Mucosa of rectum (tissue), 2 donors: ENCODE data around the gene GPR152.
A peak's percentile ranks its signal among the peaks of the same experiment; 100 is the strongest.
"Not testable (repeated sequence)": the region's sequence is repeated elsewhere in the genome, so short reads cannot be mapped to it uniquely, and the experiment has no call there.

Experiments
- H3K27ac ChIP-seq, 2 donors: one replicate each; pipeline ENCODE4 v1.7.0; 2013; ENCODE audit warnings: inconsistent platforms in 2 of 2, low read depth in 2 of 2, low read length in 2 of 2
- H3K27me3 ChIP-seq, 2 donors: one replicate each; pipeline ENCODE4 v1.7.0; 2013; ENCODE audit warnings: low read length in 2 of 2; ENCODE audit not compliant: control insufficient read depth in 2 of 2, insufficient read depth in 2 of 2
- H3K36me3 ChIP-seq, 2 donors: one replicate each; pipeline ENCODE4 v1.7.0; 2013; ENCODE audit warnings: low read length in 2 of 2; ENCODE audit not compliant: control insufficient read depth in 2 of 2, insufficient read depth in 2 of 2
- H3K4me1 ChIP-seq, 2 donors: one replicate each; pipeline ENCODE4 v1.7.0; 2013; ENCODE audit warnings: low read length in 2 of 2, mild to moderate bottlenecking in 1 of 2; ENCODE audit not compliant: control insufficient read depth in 2 of 2, insufficient read depth in 2 of 2
- H3K4me3 ChIP-seq, 2 donors: one replicate each; pipeline ENCODE4 v1.7.0; 2013; ENCODE audit warnings: low read length in 2 of 2
- H3K9ac ChIP-seq, 2 donors: one replicate each; pipeline ENCODE4 v1.7.0; 2013; ENCODE audit warnings: low read length in 2 of 2, low read depth in 1 of 2, mild to moderate bottlenecking in 1 of 2
- H3K9me3 ChIP-seq, 2 donors: one replicate each; pipeline ENCODE4 v1.7.0; 2013; ENCODE audit warnings: low read length in 2 of 2; ENCODE audit not compliant: control insufficient read depth in 2 of 2
- donor health status: healthy.
- donor health status: Normal muscosa, but diverticular disease.

GPR152 gene

GRCh38 chr11:67433536-67434394 lies 18.8 kb downstream of the GPR152 start:
- Histone ChIP-seq H3K9me3 (no peaks in the 10 kb centered on the region), H3K4me3 (no peak overlapping the region), H3K27ac (no peak overlapping the region), H3K36me3 (peaks cover 38% of the 10 kb centered on the region in 2 donors), H3K9ac (no peak overlapping the region), H3K27me3 (no peaks in the 10 kb centered on the region), H3K4me1 (peaks cover 8 to 12% of the 10 kb centered on the region in 2 donors)

GRCh38 chr11:67432655-67433349 lies 19.7 kb downstream of the GPR152 start:
- Histone ChIP-seq H3K27me3 (no peaks in the 10 kb centered on the region), H3K9me3 (no peaks in the 10 kb centered on the region), H3K27ac (no peak overlapping the region), H3K9ac (no peak overlapping the region), H3K36me3 (peaks cover 37 to 38% of the 10 kb centered on the region in 2 donors), H3K4me1 (peaks cover 11 to 14% of the 10 kb centered on the region in 2 donors), H3K4me3 (no peak overlapping the region)

- no peak overlapping the region for H3K9ac ChIP-seq
- peaks cover 15 to 18% of the 10 kb centered on the region in 2 donors for H3K4me1 ChIP-seq
- no peaks in the 10 kb centered on the region for H3K27me3 ChIP-seq
- H3K4me3 ChIP-seq = no peak overlapping the region
- no peak overlapping the region for H3K27ac ChIP-seq
- no peaks in the 10 kb centered on the region for H3K9me3 ChIP-seq
- H3K36me3 ChIP-seq = peaks cover 34 to 35% of the 10 kb centered on the region in 2 donors
Observed at GRCh38 chr11:67431346-67432249, 20.9 kb downstream of the GPR152 start.

DNA sequence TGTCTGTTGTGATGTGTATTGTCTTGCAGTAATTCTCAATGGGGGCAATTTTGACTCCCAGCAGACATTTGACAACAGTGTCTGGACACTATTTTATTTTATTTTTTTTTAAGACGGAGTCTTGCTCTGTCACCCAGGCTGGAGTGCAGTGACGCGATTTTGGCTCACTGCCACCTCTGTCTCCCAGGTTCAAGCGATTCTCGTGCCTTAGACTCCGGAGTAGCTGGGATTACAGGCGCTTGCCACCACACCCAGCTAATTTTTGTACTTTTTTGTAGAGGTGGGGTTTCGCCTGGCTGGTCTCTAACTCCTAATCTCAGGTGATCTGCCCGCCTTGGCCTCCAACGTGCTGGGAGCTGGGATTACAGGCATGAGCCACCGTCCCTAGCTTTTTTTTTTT lies 22.8 kb downstream of the GPR152 start:
- Histone ChIP-seq H3K36me3 (peaks cover 27 to 31% of the 10 kb centered on the region in 2 donors), H3K27ac (no peak overlapping the region), H3K4me1 (peaks cover 15 to 16% of the 10 kb centered on the region in 2 donors), H3K9me3 (no peaks in the 10 kb centered on the region), H3K4me3 (peak overlapping the region in 1 of 2 donors; percentile 99), H3K27me3 (no peaks in the 10 kb centered on the region), H3K9ac (no peak overlapping the region)

DNA sequence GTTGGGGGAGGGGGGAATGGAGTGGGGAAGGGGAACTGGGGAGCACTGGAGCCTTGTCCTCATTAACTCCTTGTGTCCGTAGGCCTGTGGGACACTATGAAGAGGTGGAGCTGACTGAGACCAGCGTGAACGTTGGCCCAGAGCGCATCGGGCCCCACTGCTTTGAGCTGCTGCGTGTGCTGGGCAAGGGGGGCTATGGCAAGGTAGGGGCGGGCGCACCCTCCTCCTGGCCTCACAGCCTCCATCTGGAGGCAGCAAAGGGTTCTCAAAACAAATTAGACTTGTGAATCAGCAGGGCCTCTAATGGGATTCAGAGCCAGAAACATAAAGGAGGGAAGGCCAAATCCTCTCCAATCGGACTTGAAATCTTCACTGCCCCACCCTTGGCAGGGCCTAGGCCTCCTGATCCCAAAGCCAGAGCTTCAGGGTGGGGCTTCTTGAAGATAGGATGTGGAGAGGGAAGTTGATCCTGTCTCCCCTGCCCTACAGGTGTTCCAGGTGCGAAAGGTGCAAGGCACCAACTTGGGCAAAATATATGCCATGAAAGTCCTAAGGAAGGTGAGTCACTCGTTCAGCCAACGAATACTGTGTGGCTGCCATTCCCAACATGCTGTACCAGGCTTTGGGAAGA lies 23.4 kb downstream of the GPR152 start:
- H3K9me3 ChIP-seq = no peaks in the 10 kb centered on the region
- no peaks in the 10 kb centered on the region for H3K27me3 ChIP-seq
- H3K4me3 ChIP-seq = peak overlapping the region; percentile 95 to 99
- peak overlapping the region; percentile 95 to 98 for H3K9ac ChIP-seq
- H3K27ac ChIP-seq = peak overlapping the region; percentile 83 to 89
- peaks cover 15 to 16% of the 10 kb centered on the region in 2 donors for H3K4me1 ChIP-seq
- peaks cover 23 to 27% of the 10 kb centered on the region in 2 donors for H3K36me3 ChIP-seq

DNA sequence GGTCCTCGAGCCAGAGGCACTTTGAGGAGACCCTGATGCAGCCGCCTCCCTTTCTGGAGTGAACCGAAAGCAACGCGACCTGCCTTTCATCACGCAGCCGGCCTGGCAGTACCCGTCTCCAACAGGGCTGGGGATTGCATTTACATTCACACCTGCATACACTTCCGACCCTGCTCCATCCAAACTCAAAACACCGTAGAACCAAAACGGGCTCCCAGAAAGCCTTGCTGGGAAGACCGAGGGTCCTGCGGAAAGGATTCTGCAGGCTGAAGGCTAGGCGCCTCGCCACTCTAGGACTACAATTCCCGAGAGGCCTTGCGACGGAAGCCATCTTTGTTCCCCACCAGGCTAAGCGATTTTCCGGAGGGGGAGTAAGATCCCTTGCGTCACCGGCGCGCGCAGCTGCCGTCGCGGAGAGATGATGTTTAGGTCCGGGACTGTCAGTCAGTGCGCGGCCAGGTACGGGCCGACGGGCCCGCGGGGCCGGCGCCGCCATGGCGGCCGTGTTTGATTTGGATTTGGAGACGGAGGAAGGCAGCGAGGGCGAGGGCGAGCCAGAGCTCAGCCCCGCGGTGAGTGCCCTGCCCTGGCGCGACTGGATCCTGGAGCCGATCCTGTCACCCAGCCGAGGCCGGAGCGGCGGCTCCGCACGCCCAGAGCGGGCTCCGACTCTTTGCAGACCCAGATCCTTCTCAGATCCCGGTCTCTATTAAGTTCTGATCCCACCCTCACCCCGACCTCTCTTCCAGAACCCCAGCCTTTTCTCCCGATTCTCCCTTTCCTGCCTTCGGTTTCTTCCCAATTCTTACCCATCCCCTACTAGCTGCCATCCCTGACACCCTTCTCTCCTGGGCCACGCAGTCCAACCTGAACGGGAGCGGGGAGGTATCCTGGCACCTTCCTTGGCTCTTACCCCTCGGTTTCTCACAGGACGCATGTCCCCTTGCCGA lies 24.2 kb downstream of the GPR152 start, which contains the start of gene RPS6KB2:
Gene RPS6KB2 (plus strand): TSS at position 443 of the 950 bp plus-strand sequence. CDS start 52 bp downstream, at position 495.
- Histone ChIP-seq H3K36me3 (peaks cover 15 to 19% of the 10 kb centered on the region in 2 donors), H3K4me3 (peak within 1 kb of the TSS; percentile 95 to 99), H3K27me3 (no peaks in the 10 kb centered on the region), H3K9ac (peak within 1 kb of the TSS; percentile 95 to 98), H3K9me3 (no peaks in the 10 kb centered on the region), H3K4me1 (peaks cover 15 to 16% of the 10 kb centered on the region in 2 donors), H3K27ac (peak within 1 kb of the TSS; percentile 83 to 89)

DNA sequence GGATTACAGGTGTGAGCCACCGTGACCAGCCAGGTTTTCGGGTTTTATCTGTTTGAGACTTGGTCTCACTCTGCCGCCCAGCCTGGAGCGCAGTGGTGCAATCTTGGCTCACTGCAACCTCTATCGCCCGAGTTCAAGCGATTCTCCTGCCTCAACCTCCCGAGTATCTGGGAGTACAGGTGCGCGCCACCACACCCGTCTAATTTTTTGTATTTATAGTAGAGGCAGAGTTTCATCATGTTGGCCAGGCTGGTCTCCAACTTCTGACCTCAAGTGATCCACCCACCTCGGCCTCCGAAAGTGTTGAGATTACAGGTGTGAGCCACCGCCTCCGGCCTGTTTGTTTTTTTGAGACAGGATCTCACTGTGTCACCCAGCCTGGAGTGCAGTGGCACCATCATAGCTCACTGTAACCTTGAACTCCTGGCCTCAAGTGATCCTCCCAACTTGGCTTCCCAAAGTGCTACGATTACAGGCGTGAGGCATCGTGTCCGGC lies 25.1 kb downstream of the GPR152 start:
- H3K4me3 ChIP-seq = peak overlapping the region; percentile 95 to 99
- H3K27me3 ChIP-seq, H3K9me3 ChIP-seq, H3K36me3 ChIP-seq: not testable (repeated sequence)
- peak overlapping the region; percentile 95 to 98 for H3K9ac ChIP-seq
- peak overlapping the region; percentile 57 to 89 for H3K27ac ChIP-seq
- peaks cover 15 to 16% of the 10 kb centered on the region in 2 donors for H3K4me1 ChIP-seq

DNA sequence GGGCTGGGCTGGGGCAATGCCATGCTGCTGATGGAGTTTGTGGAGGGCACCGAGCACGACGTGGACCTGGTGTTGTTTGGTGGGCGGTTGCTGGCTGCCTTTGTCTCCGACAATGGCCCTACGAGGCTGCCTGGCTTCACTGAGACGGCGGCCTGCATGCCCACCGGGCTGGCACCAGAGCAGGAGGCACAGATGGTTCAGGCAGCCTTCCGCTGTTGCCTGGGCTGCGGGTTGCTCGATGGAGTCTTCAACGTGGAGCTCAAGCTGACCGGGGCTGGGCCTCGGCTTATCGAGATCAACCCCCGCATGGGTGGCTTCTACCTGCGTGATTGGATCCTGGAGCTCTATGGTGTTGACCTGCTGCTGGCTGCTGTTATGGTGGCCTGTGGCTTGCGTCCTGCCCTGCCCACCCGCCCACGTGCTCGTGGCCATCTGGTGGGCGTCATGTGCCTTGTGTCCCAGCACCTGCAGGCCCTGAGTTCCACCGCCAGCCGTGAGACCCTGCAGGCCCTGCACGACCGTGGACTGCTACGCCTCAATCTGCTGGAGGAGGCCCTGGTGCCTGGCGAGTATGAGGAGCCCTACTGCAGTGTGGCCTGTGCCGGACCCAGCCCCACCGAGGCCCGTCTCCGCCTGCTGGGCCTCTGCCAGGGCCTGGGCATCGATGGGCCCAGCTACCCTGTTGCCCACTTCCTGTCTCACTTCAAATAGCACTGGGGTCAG lies 28.5 kb downstream of the GPR152 start:
- Histone ChIP-seq H3K4me3 (no peak overlapping the region), H3K4me1 (peaks cover 22 to 27% of the 10 kb centered on the region in 2 donors), H3K27ac (no peak overlapping the region), H3K36me3 (no peaks in the 10 kb centered on the region), H3K27me3 (no peaks in the 10 kb centered on the region), H3K9me3 (no peaks in the 10 kb centered on the region), H3K9ac (no peak overlapping the region)
